Heart left ventricle (tissue), 16 donors: ENCODE results near the gene EXOC3L2. TPM values are rescaled to one million over a fixed set of nuclear protein-coding genes. Genes with fewer than 3 reads are reported as not detected.
A peak's percentile ranks its signal among the peaks of the same experiment; 100 is the strongest.

Source experiments
- ATAC-seq, 4 donors: fragments of 200-7000 bp; cut with Tn5 transposase; one replicate each; pipeline ENCODE4 v1.9.1; 2020 to 2022; ENCODE audit warnings: moderate library complexity in 4 of 4, mild to moderate bottlenecking in 3 of 4, moderate number of reproducible peaks in 1 of 4
- DNase-seq, 5 donors: peaks; one replicate each; pipeline ENCODE4 v3.0.0-alpha.2; 2020
- H3K27ac ChIP-seq, 12 donors: fragments of 200-600 bp; sonication (generic) in 4 of 12; one replicate each; pipeline versions ENCODE4 v1.5.0 to v1.8.0; 2016 to 2022; ENCODE audit warnings: mild to moderate bottlenecking in 2 of 12
- H3K27me3 ChIP-seq, 9 donors: fragments of 200-600 bp; sonication (generic) in 2 of 9; one replicate each; pipeline versions ENCODE4 v1.5.1 to v1.8.0; 2016 to 2022; ENCODE audit warnings: mild to moderate bottlenecking in 3 of 9
- H3K36me3 ChIP-seq, 9 donors: fragments of 200-600 bp; sonication (generic) in 2 of 9; one replicate each; pipeline versions ENCODE4 v1.5.0 to v1.8.0; 2018 to 2022; ENCODE audit warnings: mild to moderate bottlenecking in 2 of 9
- H3K4me1 ChIP-seq, 12 donors: fragments of 200-600 bp; sonication (generic) in 4 of 12; one replicate each; pipeline versions ENCODE4 v1.5.0 to v1.8.0; 2016 to 2022; ENCODE audit warnings: mild to moderate bottlenecking in 3 of 12
- H3K4me3 ChIP-seq, 12 donors: fragments of 200-600 bp; sonication (generic) in 4 of 12; one replicate each; pipeline versions ENCODE4 v1.5.0 to v1.8.0; 2017 to 2022; ENCODE audit warnings: mild to moderate bottlenecking in 9 of 12, moderate library complexity in 4 of 12
- H3K9me3 ChIP-seq, 12 donors: fragments of 200-600 bp; sonication (generic) in 4 of 12; one replicate each; pipeline versions ENCODE4 v1.5.0 to v1.8.0; 2016 to 2022; ENCODE audit warnings: mild to moderate bottlenecking in 1 of 12
- CTCF ChIP-seq, 12 donors: fragments of 200-600 bp; sonication (generic) in 4 of 12; IDR thresholded peaks; one replicate each; pipeline versions ENCODE4 v1.5.0 to v1.8.0; 2018 to 2022; ENCODE audit warnings: antibody characterized with exemption in 12 of 12, mild to moderate bottlenecking in 5 of 12
- POLR2A ChIP-seq, 2 donors: fragments of 450-650 bp; IDR thresholded peaks; one replicate each; pipeline ENCODE4 v1.6.1; 2017; ENCODE audit warnings: antibody characterized with exemption in 2 of 2, mild to moderate bottlenecking in 2 of 2, moderate library complexity in 2 of 2
- WGBS, 4 donors: extraction: QIAGEN DNeasy Blood & Tissue Kit in 2 of 4; methylation state at CpG; one replicate each; pipeline versions ENCODE4 v1.1.5 to v1.1.7; 2013 to 2018; 5-methylcytosine and 5-hydroxymethylcytosine counted together
- intact Hi-C, 10 donors: fragments of 100-400 bp; cut with DNase I; formaldehyde crosslinking; loops; one replicate each; pipeline versions ENCODE4 v1.11.1 to v1.14.2; 2022
- polyA plus RNA-seq, 2 donors: library from polyadenylated mRNA; stranded (reverse); fragments of 200-250 nt; gene quantifications; one replicate each; pipeline ENCODE4 v1.2.3, GENCODE V29; 2013
- total RNA-seq, 9 donors: library from RNA; depleted of rRNA in 2 of 9; stranded (reverse); fragments of >200 nt in 2 of 9; fragmentation: NEBNext Ultra II Directional in 3 of 9; extraction: Animal tissue kit (Norgen Biotek cat#: 25700) in 3 of 9; gene quantifications; one replicate each; pipeline versions ENCODE4 v1.1.0 to v1.2.4, GENCODE V29; 2016 to 2023
- donor health status: ischemic (EF 13 %, LVEDD 7.1; RV severe dilation, severe dysfunction).
- donor health status: healthy with polysubstance abuse.
- donor health status: DM: no; HTN: yes; CAD: no.
- donor health status: DM: no; HTN: no; CAD: no.
- donor health status: ischemic (EF 25% LVEDD 6.9; RV normal size, moderate dysfunction).
- donor health status: ischemic (EF 25% LVEDD 5.7; RV mildly dilated, moderate dysfunction).
- donor health status: healthy.
- donor health status: DM: yes; HTN: yes; CAD: no.
- donor health status: ischemic (EF 35%, LVEDD 5.7; RV mildly dilated, moderate dysfunction).
- donor health status: nonischemic (EF 11% LVEDD 7.7; RV severe dilation, severe dysfunction).
- donor health status: DM: yes; HTN: yes; CAD: no.
- donor health status: PGD.
- donor health status: ischemic (EF 29% LVEDD 5.4; RV normal size, mild dysfunction).
- donor health status: nonischemic (EF 23%, LVEDD 6.1; RV moderate dilation, normal function).

The EXOC3L2 gene
- total and polyA plus RNA-seq, 11 donors, result 0.32 to 2.5 (median 0.88) TPM

GRCh38 chr19:45171211-45171623, 74.0 kb downstream of the EXOC3L2 start:
- DNase-seq, result no peak

GRCh38 chr19:45170146-45171106, 74.8 kb downstream of the EXOC3L2 start:
- H3K27ac ChIP-seq, result peak overlapping the region in 10 of 12 donors; percentile 16 to 83 (median 48)
- H3K9me3 ChIP-seq, result no peaks in the 10 kb centered on the region
- DNase-seq, result no peak
- intact Hi-C loops, result loop anchor here in 1 of 10 donors (10.0 kb wide), 1 partner anchor 76 kb away; the partner anchor contains the start of gene PPP1R37
- no peaks in the 10 kb centered on the region for H3K27me3 ChIP-seq
- no peak overlapping the region for H3K4me3 ChIP-seq
- 79 to 87% (median 83%) methylated on average over 16 to 21 of the region's 21 CpGs for WGBS, 4 donors
- no peaks in the 10 kb centered on the region for H3K36me3 ChIP-seq
- ATAC-seq, result no peak
- H3K4me1 ChIP-seq, result peaks cover 0 to 42% (median 21%) of the 10 kb centered on the region in 12 donors
- TF ChIP-seq CTCF (IDR thresholded peaks at IDR 0.05) (no peak), POLR2A (IDR thresholded peaks at IDR 0.05) (no peak)

More at GRCh38 chr19:45171211-45171623, 74.0 kb downstream of the EXOC3L2 start:
- Histone ChIP-seq H3K4me3 (no peak overlapping the region), H3K27me3 (no peaks in the 10 kb centered on the region), H3K36me3 (no peaks in the 10 kb centered on the region), H3K27ac (peak overlapping the region; percentile 16 to 83 (median 54)), H3K9me3 (no peaks in the 10 kb centered on the region), H3K4me1 (peaks cover 0 to 42% (median 18%) of the 10 kb centered on the region in 12 donors)
- peak; percentile 28 to 77 (median 55) for ATAC-seq
- TF ChIP-seq POLR2A (IDR thresholded peaks at IDR 0.05) (no peak), CTCF (IDR thresholded peaks at IDR 0.05) (no peak)
- 40 to 47% (median 43%) methylated on average over 7 of the region's 7 CpGs for WGBS, 4 donors
- intact Hi-C loops, result loop anchor here in 1 of 10 donors (10.0 kb wide), 1 partner anchor 76 kb away; the partner anchor contains the start of gene PPP1R37

GRCh38 chr19:45169602-45170001, 75.6 kb downstream of the EXOC3L2 start:
- intact Hi-C loops, result loop anchor here in 2 of 10 donors (10.0 kb wide), 2 partner anchors 75 to 165 kb away; partner anchors contain the start of gene PPP1R37 (in 1 of the 2)
- H3K4me3 ChIP-seq, result no peak overlapping the region
- no peak for TF ChIP-seq CTCF (IDR thresholded peaks at IDR 0.05)
- TF ChIP-seq POLR2A (IDR thresholded peaks at IDR 0.05), result no peak
- ATAC-seq (no peak), DNase-seq (no peak)
- no peaks in the 10 kb centered on the region for H3K36me3 ChIP-seq
- H3K9me3 ChIP-seq, result no peaks in the 10 kb centered on the region
- H3K4me1 ChIP-seq, result peaks cover 0 to 48% (median 26%) of the 10 kb centered on the region in 12 donors
- WGBS, 4 donors, result 94 to 96% (median 95%) methylated on average over 9 to 10 of the region's 10 CpGs
- no peaks in the 10 kb centered on the region for H3K27me3 ChIP-seq
- H3K27ac ChIP-seq, result no peak overlapping the region

GRCh38 chr19:45168767-45169351, 76.3 kb downstream of the EXOC3L2 start:
- intact Hi-C loops, result loop anchor here in 1 of 10 donors (10.0 kb wide), 1 partner anchor 166 kb away; no protein-coding TSS in a partner anchor
- Histone ChIP-seq H3K36me3 (no peaks in the 10 kb centered on the region), H3K4me1 (peaks cover 0 to 54% (median 33%) of the 10 kb centered on the region in 12 donors), H3K4me3 (no peak overlapping the region), H3K27me3 (no peaks in the 10 kb centered on the region), H3K27ac (no peak overlapping the region), H3K9me3 (no peaks in the 10 kb centered on the region)
- no peak for ATAC-seq
- WGBS, 4 donors, result 82 to 90% (median 82%) methylated on average over 9 to 16 of the region's 16 CpGs
- DNase-seq, result no peak
- TF ChIP-seq POLR2A (IDR thresholded peaks at IDR 0.05) (no peak), CTCF (IDR thresholded peaks at IDR 0.05) (no peak)
